HG03175 (cell line): ENCODE data around the gene MAPK11.

Experiments
- ATAC-seq: cut with Tn5 transposase; IDR thresholded peaks from one replicate; pipeline ENCODE4 v1.9.1; 2021; ENCODE audit warnings: mild to moderate bottlenecking, moderate library complexity; ENCODE audit not compliant: unreplicated experiment

The MAPK11 gene

DNA sequence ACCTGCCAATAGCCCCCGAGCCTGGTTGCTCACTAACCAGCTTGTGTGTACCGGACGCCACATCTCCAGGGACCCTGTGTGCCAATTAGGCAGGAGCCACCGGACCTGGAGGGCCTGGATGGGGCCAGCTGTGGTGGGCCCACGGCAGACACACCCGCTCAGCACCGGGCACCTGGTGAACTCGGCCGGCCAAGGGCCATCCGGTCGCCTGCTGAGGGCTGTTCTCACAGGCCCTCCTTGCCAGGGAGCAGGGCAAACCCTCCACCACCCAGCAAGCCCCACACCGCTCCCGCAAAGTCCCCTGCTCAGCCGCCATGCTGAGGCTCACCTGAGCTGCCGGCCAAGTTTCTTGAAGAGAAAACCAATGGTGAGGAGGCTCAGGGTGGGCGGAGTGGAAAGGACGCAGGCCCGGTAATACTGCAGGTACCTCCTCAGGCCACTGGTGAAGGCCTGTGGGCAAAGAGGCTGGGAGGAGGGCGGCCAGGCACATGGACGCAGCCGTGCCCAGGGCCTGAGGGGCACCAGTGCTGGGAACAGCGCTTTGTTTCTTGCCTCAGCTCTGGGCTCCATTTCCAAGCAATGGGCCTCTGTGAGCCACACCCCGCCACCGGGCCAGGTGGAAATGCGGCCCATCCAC is 42.5 kb downstream of the MAPK11 start:
- no peak for ATAC-seq

DNA sequence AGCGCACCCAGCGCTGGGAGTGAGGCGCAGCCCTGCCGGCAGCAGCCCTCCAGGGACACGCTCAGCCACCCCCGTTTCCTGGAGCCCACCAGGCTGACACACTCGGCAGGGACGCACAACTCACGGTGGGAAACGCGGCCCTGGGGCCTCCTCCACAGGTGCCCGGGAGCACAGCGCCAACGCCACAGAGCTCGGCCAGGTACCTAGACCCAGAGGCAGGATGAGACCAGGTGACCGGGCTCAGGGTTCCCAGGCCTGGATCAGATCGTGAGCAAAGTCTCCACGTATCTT is 43.4 kb downstream of the MAPK11 start:
- no peak for ATAC-seq

DNA sequence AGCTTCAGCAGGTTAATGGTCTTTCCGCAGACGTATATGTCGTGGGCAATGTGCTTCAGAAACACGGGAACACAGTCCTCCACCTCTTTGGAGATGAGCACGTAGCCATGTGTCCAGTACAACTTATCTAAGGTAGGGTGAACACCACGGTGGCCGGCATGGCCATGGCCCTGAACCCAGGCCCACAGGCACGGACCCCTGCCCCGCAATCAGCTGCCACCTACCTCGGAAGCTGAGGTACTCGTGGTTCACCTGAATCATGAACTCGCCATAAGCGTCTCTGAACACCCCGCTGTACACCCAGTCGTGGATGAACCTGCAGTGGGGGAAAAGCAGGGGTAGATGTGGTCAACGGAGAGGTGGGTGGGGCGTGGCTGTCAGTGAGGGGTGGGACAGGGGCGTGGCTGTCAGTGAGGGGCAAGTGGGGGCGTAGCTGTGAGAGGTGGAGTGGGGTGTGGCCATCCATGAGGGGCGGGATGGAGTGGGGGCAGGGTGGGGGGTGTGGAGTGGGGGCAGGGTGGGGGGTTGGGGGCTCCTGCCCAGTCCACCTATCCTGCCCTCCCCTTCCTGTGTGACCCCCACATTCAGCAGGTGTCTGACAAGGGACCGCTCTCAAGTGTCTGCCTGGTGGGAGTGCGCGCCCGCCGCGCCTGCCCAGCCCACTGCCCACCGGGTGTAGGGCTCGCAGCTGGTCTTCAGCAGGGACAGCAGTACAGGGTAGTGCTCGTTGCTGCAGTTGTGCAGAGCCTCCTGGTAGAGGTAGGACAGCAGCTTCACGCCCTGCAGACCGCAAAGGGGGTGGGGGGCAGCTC is 43.9 kb downstream of the MAPK11 start:
- no peak for ATAC-seq

DNA sequence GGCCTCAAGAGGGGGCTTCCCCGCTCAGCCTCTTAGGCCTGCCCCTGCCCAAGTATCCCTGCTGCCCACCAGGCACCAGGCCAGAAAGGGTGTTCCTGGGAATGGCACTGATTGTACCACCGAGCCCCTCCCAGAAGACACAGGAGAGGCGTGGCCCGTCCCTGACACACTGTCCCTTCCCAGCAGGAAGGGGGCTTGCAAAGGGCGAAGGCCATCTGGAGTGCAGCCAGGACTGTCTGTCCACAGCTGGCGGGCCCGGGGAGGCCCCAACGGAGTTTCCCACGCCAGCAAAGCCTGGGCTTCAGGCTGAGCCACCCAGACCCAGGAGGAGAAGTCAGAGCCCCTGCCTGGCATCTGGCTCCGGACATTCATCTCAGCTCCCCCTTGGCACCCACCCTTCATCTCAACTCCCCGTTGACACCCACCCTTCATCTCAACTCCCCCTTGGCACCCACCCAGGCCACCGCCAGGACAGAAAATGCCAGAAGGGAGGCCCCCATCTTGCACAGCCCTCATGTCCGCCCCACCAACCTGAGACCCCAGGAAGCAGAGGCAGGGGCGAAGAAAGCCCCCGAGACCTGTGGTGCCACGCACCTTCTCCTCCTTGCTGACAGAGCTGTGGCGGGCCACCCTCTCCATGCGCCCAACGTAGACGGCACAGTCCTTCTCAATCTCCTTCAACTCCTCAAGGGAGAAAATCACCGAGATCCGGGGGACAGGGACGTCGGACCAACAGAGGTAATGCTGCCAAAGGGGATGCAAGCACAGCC is 44.8 kb downstream of the MAPK11 start:
- no peak for ATAC-seq

DNA sequence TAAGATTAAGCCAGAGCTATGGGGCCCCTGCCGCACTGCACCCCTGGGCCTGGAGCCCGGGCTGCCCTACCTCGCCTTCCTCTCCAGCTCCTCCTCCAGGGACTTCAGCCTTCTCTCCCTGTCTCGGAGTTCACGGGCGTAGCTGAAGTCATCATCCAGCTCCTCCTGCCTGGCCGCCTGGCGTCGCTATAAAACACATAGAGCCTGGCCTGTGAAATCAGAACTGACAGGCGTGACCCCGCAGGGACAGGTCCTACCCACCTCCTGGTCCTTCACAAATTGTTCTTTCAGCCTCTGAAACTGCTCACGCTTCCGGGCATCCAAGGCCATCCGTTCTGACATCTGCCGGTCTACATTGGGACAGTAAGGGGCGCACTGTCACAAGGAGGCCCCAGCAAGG is 46.1 kb downstream of the MAPK11 start:
- no peak for ATAC-seq

DNA sequence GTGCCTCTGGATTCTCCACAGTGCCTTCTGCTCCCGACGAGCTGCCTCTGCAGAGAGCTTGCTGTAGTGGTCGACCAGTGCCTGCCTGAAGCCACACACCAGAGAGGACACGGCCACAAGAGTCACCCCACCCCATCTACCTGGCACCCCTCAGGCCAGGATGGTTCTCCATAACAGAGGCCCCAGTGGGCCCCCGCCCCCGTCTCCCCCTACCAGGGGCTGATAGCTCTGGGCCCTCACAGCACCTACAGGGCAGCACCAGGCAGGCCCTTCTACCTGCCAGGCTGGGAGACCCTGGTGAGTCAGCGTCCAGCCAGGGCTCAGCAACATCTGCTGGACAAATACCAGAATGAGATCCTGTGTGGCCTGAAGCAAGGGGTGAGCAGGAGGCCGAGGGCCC is 47.7 kb downstream of the MAPK11 start:
- ATAC-seq, result no peak

DNA sequence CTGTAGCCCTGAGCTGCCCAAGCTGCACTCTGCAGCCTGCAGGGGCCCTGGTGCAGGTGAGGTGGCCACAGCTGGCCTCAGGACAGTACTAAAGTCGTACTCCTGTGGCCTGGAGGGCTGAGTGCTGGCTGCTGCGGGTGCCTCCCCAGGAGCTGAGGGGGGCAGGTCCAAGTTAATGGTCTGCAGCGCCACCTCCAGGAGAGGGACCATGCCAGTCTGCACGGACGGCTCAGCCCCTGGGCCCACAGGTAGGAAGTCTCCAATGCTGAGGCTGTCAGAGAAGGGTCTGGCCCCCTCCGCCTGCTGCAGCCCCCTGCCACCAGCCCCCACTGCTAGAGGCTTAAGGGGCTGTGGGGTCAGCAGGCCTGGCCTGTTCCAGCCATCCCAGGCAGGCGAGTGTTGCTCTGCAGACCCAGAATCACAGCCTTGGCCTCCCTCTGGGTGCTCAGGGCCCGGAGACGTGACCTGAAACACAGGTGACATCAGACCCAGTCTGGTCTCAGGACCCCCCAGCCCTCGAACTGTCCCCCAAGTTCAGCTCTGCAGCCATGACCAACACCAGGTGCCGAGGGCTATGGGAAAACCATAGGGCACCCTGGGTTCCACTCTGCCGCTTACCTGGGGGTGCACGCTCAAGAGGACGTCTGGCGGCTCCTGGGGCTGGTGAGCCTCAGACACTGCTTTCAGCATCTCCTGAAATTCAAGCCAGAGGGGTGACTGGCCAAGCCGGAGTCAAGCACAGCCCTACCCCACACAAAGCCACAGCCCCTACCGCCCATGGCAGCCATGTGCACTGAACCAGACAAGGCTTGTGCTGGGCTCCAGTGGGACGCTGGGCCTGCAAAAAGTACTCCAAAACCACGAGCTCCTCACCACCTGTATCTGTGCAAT is 48.5 kb downstream of the MAPK11 start:
- no peak for ATAC-seq

DNA sequence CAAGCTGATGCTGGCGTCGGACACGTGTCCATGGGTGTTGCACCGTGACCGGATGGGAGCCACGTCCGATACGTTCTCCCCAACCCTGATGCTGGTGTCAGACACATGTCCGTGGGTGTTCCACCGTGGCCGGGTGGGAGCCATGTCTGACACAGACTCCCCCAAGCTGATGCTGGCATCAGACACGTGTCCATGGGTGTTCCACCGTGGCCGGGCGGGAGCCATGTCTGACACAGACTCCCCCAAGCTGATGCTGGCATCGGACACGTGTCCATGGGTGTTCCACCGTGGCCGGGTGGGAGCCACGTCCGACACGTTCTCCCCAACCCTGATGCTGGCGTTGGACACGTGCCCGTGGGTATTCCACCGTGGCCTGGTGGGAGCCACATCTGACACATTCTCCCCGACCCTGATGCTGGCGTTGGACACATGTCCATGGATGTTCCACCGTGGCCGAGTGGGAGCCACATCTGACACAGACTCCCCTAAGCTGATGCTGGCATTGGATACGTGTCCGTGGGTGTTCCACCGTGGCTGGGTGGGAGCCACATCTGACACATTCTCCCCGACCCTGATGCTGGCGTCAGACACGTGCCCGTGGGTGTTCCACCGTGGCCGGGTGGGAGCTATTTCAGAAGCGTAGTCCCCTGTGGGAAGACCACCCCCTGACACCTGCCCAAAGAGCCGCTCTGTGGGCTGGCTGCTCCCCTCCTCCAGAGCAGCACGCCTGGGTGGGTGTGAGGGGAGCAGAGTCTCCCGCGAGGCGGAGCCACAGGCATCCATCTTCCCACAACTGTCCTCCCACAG is 49.4 kb downstream of the MAPK11 start:
- no peak for ATAC-seq

DNA sequence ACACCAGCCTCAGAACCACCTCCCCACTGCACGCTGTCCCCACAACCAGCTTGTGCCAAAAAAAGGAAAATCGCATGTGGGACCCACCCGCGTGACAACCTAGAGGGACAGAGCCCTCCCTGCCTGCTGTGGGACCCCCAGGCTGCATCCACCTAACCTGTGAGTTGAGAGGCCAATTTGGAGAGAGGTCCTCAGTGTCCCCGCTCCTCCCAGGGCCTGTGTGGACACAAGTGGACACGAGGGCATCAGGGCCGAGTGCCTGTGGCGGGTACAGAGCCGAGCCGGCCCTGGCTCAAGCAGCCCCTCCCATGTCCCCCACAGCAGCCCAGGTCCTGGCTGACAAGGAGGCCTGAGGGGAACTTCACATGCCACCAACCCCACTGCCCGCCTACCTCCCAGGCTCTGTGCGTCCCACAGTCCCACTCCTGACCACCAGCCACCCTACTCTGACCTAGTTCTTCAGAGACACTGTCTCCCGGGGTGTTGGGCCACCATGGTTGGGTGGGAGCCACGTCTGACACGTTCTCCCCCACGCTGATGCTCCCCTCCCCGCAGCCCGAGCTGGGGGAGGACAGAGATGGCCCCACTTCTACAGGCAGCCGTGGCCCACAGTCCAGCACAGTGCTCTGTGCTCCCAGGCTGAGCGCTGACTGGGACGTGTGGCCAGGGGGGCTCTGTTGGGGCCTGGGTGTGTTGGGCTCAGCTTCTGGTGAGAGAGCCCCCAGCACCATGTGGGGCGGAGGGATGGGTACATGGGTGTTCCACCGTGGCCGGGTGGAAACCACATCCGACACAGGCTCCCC is 50.2 kb downstream of the MAPK11 start:
- no peak for ATAC-seq

DNA sequence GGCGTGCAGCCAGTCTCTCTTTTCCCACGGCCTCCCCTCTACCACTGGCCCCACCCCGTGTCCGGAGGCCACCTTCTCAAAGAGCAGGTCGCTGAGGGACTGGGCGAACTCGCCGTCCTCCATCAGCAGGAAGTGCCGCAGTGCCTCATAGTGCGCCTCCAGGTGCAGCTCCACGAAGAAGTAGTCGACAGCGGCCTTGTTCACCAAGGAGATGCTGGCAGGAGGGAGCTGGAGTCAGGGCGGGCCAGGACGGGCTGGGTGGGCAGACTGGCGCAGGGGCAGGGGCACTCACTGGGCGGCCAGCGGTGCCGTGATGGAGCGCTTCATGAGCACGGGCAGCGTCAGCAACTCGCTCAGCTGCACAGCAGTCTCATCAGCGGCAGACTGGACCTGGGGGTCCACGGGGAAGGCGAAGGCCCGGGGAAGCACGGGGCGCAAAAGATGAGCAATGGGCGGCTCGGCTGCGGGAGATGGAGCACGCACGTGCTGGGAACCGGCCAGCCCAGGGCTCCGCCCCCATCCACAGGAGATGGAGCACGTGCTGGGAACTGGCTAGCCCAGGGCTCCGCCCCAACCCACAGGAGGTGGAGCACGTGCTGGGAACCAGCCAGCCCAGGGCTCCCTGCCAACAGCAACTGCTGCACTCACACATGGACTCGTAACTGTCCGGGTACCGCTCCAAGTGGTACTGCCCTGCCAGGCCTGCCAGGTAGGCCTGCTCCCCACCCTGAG is 51.0 kb downstream of the MAPK11 start:
- no peak for ATAC-seq

DNA sequence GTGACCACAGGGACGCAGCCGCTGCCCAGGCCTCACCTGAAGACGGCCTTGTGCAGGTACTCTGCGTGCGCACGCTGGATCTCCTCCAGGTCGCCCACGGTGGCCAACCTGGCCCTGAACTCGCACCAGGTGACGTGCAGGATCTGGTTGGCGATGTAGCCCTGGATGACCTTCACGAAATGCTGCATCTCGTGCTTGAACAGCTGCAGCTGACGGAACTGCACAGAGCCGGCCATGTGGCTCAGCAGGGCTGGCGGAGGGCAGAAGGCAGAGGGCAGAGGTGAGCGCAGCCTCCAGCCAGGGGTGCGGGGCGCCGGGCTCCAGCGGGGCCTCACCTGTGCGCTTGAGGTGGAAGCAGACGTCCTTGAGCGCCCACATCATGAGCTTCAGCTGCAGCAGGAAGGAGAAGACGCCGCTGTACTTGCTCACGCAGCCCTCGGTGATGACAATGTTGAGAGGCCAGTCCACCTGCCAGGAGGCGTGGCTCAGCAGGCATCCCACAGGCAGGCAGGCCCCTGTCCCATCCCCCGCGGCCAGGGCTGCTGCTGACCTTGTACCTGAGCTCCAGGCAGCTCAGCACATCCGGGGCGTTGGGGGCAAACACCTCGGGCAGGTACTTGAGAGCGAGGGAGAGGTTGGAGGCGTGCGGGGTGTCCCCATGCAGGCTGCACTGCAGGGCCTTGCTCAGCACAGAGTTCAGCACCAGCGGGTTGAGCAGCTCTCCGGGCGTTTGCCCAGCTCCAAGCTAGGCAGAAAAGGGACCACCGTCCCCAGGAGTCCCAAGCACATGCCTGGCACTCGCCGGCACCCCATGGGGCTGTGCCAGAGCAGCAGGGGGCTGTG is 51.8 kb downstream of the MAPK11 start:
- ATAC-seq, result no peak

DNA sequence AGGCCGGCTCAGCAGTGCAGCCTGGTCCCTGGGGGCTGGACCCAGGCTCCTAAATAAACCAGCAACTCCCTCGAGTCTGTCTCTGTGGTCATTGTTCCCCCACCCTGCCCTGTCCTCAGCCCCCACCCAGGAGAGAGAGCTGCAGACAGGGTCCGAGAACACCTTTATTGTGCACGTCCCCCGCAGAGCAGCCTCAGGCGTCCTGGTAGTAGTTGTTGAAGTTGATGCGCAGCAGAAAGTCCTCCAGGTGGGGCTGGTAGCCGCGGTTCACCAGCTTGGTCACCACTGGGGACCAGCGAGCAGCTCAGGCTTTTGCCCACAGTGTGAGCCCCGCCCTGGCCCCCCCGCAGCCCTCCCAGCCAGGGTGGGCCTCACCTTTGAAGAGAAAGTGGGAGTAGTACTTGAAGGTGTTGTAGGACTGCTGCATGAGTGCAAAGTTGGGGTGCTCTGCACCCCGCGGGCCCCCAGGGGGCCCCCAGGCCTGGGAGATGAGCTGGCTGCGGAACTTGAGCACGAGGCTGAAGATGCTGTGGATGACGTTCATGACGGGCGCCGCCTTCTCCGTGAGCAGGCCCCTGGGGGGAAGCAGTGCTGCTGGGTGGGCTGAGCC is 52.5 kb downstream of the MAPK11 start:
- no peak for ATAC-seq

DNA sequence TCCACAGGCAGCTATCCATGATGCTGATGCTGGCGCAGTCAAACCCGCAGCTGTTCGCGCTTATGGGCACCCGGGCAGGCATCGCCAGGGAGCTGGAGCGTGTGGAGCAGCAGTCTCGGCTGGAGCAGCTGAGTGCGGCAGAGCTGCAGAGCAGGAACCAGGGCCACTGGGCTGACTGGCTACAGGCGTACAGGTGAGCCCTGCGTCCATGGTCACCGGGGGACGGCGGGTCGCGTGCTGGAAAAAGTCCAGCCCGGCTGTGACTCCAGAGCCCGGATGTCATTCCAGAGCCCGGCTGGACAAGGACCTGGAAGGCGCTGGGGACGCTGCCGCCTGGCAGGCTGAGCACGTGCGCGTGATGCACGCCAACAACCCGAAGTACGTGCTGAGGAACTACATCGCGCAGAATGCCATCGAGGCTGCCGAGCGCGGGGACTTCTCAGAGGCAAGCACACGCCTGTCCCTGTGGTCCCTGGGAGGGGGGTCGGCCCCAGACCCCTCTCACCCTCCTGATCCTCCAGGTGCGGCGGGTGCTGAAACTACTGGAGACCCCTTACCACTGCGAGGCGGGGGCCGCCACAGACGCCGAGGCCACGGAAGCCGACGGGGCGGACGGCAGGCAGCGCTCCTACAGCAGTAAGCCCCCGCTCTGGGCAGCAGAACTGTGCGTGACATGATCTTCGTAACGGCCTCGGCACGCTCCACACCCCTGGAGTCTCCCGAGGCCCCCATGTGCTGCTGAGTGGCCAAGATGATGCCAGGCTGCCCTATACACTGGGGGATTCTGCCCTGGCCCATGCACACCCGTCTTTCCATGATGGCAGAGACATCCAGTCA is 53.3 kb downstream of the MAPK11 start:
- ATAC-seq, result no peak

DNA sequence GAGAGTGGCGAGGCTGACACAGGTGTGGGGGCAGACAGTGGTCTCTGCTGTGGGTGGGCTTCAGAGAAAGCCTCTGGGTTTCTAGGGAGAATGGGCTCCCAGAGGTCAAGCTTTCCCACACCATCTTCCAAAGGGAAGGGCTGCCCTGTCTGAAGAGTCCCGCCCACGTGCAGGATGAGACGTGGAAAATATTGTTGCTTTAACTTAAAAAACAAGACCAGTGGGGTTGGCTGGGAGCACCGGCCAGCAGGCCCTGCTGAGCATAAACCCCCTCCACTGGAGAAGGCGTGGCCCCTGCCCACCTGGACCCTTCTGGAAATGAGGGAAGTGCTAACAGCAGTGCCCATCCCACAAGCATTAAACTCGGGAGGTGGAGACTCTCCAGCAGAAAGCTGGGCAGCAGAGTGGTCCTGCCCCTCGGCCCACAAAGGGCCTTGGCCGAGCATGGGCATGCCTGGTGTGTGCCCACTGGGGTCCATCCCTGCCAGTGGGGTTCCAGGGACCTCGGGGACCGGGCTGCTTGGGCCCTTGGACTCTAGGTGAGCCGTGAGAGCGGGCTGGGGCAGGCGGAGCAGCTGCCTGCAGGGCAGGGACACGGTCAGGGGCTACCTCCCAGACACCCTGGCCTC is 54.0 kb downstream of the MAPK11 start:
- ATAC-seq, result no peak

DNA sequence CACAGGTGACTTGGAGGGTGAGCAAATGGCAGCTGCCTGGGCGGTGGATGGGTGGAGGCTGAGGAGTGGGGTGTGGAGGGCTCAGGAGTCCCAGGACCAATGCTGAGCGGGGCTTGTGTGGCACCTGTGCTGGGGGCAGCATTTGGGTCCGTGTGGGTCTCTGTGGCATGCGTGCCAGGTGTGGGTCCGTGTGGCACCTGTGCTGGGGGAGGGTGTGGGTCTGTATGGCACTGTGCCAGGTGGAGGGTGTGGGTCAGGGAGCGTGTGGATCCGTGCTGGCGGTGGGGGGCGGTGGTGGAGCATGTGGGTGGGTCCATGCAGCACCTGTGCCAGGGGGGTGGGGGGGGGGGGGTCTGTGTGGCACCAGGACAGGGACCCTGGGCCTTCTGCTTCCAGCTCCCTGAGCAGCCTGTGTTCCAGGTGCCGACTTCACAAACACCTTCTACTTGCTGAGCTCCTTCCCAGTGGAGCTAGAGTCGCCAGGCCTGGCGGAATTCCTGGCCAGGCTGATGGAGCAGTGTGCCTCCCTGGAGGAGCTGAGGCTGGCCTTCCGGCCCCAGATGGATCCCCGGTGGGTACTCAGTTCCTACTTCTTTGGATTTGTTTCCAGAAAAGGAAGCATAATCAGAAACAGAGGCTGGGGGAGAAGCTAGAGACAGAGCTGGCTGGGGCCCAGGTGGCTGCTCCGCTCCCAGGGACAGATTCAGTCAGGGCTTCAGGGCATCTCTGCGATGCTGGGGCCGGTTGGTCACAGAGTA is 54.7 kb downstream of the MAPK11 start:
- ATAC-seq, result no peak
